ENCODE data around the gene DHX30.
A peak's percentile ranks its signal among the peaks of the same experiment; 100 is the strongest.
"Not testable (repeated sequence)": the region's sequence is repeated elsewhere in the genome, so short reads cannot be mapped to it uniquely, and the experiment has no call there.

The DHX30 gene

DNA sequence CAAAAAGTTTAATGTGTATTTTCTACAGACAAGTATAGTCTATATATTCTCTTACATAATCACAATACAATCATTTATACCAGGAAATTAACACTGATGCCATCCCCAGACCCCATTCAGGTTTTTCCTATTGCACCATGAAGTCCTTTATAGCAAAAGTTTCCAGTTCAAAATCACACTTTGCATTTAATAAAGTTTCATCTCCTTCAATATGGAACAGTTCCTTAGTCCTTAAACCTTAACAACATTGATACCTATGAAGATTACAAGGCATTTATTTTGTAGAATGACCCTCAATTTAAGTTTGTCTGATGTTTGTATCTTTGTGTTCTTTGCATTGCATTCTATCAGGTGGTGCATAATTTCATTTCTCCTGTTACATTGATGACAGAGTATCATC, 19.3 kb upstream of the DHX30 start:
- FAIRE-seq (no peak), DNase-seq (ENCODE audit: insufficient read length, low spot score) (no peak)
- no peak for TF ChIP-seq POLR2A (IDR thresholded peaks at IDR 0.05; ENCODE audit: low read depth, low read length)

DNA sequence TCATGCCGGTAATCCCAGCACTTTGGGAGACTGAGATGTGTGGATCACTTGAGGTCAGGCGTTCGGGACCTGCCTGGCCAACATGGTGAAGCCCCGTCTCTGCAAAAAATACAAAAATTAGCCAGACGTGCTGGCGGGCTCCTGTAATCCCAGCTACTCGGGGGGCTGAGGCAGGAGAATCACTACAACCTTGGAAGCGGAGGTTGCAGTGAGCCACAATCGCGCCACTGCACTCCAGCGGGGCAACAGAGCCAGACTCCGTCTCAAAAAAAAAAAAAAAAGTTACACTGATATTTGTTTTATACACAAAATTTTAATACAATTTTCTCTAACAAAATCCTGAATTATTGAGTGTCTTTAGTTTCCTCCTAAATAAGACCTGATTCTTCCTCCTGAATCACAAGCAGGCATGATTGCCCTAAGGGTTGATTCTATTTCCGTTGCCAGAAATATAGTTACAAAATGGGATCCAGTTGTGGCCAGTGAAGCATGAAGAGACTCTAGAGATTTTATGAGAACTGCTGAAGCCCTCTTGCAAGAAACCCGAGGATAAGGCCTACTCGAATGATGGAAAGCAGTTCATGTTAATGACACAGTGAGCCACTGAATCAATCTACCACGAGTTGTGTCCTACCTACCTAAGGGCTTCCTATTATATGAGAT, 11.6 kb upstream of the DHX30 start:
- no peak for FAIRE-seq
- no peak for TF ChIP-seq POLR2A (IDR thresholded peaks at IDR 0.05; ENCODE audit: low read depth, low read length)

DNA sequence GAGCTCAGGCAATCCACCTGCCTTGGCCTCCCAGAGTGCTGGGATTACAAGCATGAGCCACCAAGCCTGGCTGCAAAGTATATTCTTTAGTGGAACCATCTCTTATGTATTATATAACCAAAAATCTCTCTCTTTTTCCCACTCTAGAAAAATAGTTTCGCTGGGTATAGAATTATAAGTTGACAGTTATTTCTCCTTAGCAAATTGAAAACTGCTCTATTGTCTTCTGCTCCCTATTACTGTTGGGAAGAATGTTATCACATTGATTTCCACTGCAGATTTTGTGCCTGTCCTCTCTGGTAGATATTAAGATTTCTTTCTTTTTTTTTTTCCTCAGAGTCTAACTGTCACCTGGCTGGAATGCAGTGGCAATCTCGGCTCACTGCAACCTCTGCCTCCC, 10.2 kb upstream of the DHX30 start:
- no peak for DNase-seq (ENCODE audit: insufficient read length, low spot score)
- TF ChIP-seq POLR2A (IDR thresholded peaks at IDR 0.05; ENCODE audit: low read depth, low read length), result no peak
- FAIRE-seq, result no peak

More for the DNA sequence above, 11.6 kb upstream of the DHX30 start:
- no peak for DNase-seq (ENCODE audit: insufficient read length, low spot score)

DNA sequence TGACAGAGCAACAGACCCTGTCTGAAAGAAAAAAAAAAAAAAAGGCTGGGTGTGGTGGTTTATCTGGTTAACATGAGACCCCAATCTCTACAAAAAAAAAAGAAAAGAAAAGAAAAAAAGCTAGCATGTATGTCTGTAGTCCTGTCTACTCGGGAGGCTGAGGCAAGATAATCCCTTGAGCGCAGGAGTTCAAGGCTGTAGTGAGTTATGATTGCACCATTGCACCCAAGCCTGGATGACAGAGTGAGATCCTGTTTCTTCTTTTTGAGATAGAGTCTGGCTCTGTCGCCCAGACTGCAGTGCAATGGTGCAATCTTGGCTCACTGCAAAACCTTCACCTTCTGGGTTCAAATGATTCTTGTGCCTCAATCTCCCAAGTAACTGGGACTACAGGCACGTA, 8.4 kb upstream of the DHX30 start:
- FAIRE-seq (no peak), DNase-seq (ENCODE audit: insufficient read length, low spot score) (no peak)
- TF ChIP-seq POLR2A (IDR thresholded peaks at IDR 0.05; ENCODE audit: low read depth, low read length), result no peak

DNA sequence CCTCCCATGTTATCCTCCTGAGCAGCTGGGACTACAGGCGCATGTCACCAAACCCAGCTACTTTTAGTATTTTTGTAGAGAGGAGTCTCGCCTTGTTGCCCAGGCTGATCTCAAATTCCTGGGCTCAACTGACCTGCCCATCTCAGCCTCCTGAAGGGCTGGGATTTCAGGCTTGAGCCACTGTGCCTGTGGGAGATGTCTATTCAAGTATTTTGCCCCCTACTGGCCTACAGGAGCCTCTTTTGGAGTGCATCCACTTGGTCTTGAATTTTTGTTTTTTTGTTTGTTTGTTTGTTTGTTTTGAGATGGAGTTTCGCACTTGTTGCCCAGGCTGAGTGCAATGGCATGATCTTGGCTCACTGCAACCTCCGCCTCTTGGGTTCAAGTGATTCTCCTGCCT, 3.2 kb upstream of the DHX30 start:
- DNase-seq (ENCODE audit: insufficient read length, low spot score), result no peak
- no peak for TF ChIP-seq POLR2A (IDR thresholded peaks at IDR 0.05; ENCODE audit: low read depth, low read length)
- FAIRE-seq, result no peak

DNA sequence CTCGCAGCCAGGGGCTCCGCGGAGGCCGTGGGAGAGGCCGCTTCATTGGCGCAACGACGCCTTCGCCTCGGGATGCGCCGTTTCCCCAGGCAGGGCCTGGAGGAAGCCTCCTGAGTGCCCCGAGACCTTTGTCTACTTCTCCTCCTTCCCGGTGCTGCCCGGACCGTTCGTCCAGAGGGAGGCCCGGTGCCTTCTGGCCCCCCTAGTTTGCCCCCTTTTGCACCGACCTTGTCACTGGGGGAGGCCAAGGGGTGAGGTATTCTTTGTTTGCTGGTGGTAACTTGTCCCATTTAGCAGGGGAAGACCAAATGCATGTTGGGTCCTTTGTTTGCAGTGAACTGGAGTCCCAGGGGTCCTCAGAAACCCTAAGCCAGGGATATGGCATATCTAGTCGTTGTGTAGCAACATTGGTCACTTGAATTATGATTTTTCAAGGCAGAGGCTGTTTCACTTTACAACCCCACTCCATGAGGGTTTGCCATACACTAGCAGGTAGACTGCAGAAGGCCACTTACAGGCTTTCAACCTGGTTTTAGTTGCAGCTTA, 615 bp downstream of the DHX30 start:
- FAIRE-seq (no peak), DNase-seq (ENCODE audit: insufficient read length, low spot score) (no peak)
- peak; percentile 37; the same call in 1 of the 2 replicates for TF ChIP-seq POLR2A (IDR thresholded peaks at IDR 0.05; ENCODE audit: low read depth, low read length)

DNA sequence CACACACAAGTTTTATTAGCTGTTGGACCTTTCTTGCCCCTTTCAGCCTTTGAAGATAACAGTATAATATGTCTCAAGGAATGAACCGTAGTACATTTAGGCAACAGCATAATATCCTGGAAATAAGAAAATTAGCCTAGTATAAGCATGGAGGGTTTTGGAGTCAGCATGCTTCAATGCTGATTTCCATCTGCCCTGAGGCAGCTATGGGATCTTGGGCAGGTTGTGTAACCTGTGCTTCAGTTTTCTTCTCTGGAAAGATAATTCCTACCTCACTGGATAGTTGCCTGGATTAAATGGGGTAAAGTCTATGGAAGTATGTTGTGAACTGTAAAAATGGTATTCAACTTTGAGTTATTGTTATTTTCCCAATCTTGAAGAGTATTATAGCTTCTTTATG, 1.6 kb downstream of the DHX30 start:
- TF ChIP-seq POLR2A (IDR thresholded peaks at IDR 0.05; ENCODE audit: low read depth, low read length), result no peak
- FAIRE-seq, result no peak

DNA sequence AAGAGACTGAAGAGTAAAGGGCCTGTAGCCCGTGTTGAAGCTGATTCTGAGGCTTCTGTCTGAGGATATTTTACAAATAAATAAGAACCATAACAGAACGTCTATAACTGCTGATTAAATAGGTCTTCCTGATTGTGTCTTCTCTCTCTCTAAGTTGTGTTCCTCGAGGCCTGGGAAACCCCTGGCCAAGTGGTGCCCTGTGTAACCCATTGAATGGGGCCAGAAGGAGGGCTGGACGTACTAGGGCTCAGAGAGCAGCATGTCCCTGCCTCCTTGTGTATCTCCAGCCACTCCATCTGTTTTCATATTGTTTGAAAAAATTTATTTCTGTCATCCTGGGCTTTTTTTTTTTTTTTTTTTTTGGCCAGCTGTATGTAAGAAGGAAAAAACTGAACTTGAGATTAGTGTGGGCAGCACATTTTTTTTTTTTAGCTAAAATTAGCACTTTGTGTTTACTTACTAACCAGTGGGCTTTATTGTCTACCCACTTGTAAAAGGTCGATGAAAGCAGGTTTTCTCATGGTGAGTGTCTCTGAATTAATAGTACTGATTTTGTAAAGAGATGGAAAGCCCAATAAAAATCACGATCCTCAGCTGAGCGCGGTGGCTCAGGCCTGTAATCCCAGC, 10.7 kb downstream of the DHX30 start:
- no peak for FAIRE-seq
- DNase-seq (ENCODE audit: insufficient read length, low spot score), result no peak
- TF ChIP-seq POLR2A (IDR thresholded peaks at IDR 0.05; ENCODE audit: low read depth, low read length), result no peak

More for the DNA sequence above, 1.6 kb downstream of the DHX30 start:
- no peak for DNase-seq (ENCODE audit: insufficient read length, low spot score)

DNA sequence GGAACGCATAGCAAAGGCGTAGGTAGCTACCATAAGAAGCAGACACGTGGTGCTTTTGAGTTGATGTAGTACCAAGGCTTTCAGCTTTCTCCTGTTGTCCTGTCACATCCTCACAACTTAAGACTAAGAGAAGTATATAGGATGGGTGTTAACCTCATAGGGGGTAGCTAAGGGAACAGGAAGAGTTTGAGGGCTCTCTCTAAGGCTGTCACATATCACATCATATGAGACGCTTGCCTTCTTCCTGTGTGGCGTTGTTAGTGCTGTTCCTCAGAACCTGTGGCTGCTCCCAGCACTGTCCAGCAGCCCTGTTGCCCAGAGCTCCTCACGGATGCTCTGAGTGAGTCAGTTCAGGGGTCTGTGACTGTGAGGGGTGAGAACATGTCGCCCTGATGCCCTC, 14.7 kb downstream of the DHX30 start:
- FAIRE-seq (no peak), DNase-seq (ENCODE audit: insufficient read length, low spot score) (no peak)
- no peak for TF ChIP-seq POLR2A (IDR thresholded peaks at IDR 0.05; ENCODE audit: low read depth, low read length)

DNA sequence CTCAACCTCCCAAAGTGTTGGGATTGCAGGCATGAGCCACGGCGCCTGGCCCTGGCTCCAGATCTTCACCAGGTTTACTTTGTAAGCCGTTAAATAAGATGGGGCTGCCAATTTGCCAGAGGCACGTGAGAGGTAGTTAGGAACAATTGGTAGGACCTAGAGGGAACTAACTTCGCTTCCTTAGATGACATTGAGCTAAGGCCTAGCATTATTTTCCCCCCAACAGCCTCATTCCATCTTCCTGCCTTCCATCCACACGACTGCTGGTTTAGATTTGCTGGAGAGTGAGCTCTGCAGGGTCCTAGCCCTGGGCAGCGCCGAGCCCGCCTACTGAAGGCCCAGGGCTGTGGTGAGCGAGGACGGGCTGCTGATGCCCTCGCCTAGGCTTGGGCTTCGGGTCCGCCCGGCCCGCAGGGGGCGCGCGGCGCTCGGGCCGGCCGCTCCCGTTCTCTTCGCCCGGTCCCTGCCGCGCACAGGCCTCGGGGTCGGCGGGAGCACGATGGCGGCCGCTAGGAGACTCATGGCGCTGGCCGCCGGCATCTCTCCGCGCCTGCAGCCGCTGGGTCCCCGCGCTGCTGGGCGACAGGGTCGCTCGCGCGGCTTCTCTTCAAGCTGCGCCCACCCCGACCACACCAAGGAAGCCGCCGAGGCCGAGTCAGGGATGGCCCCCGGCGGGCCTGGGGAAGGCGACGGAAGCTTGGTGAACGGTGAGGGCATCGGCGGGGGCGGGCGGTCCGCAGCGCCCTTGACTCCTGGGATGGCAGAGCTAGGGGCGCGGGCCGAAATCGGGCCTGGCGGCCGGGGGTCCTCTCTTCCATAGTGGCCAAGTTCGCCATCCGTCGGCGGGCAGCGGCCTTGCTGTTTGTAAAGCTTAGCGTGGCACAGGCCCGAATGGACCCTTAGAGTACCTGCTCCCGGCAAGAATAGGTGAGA, 21.9 kb downstream of the DHX30 start:
- FAIRE-seq, result no peak
- peak; percentile 95 for DNase-seq (ENCODE audit: insufficient read length, low spot score)
- TF ChIP-seq POLR2A (IDR thresholded peaks at IDR 0.05; ENCODE audit: low read depth, low read length), result peak; percentile 66

DNA sequence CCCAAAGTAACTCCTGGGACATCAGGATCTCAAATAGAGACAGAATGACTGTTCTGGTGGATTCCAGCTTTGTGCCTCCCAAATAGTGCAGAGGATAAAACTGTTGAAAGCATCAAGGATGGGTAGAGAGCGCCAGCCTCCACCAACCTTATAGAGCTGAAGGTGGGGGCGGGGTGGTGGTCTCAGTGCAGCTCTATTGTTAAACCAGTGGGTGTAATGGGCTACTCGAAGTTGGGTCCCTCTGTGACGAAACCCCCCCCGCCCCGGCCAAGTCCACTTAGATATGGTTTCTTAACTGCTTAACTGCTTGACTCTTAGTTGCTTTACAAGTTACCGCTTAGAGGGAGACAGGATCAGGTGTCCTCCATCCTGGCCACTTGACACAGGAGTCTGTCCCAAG, 22.7 kb downstream of the DHX30 start:
- DNase-seq (ENCODE audit: insufficient read length, low spot score) (no peak), FAIRE-seq (no peak)
- TF ChIP-seq POLR2A (IDR thresholded peaks at IDR 0.05; ENCODE audit: low read depth, low read length), result no peak

DNA sequence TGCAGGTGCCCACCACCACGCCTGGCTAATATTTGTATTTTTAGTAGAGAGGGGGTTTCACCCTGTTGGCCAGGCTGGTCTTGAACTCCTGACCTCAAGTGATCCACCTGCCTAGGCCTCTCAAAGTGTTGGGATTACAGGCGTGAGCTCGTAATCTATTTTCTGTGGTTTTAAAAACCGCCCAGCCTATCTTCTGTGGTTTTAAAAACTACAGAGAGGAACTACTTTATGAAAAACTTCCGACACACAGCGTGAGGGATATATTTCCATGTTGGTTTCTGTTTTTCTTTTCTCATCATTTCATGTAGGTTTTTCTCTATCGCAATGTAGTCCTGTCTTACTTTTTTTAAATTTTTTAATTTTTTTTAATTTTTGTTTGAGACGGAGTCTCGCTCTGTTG, 26.5 kb downstream of the DHX30 start:
- DNase-seq (ENCODE audit: insufficient read length, low spot score); FAIRE-seq: not testable (repeated sequence)

DNA sequence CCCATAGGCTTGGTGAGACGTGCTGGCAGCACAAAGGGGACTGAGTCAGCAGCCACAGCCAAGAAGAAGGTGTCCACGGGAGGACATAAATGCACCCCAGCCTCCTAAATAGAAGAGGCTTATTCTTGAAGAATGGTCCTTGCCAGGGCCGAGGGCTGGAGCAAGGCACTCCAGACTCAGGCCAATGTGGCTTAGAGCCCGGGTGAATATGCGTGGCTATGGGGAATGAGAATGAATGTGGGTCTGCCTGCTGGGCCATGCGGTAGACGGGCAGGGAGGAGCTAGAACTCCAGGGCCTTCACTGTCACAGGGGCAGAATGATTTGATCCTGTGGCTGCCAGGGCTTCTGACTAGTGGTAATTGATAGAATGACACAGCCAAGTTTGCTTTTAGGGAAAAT, 34.0 kb downstream of the DHX30 start:
- no peak for FAIRE-seq
- no peak for TF ChIP-seq POLR2A (IDR thresholded peaks at IDR 0.05; ENCODE audit: low read depth, low read length)
- DNase-seq (ENCODE audit: insufficient read length, low spot score), result no peak

DNA sequence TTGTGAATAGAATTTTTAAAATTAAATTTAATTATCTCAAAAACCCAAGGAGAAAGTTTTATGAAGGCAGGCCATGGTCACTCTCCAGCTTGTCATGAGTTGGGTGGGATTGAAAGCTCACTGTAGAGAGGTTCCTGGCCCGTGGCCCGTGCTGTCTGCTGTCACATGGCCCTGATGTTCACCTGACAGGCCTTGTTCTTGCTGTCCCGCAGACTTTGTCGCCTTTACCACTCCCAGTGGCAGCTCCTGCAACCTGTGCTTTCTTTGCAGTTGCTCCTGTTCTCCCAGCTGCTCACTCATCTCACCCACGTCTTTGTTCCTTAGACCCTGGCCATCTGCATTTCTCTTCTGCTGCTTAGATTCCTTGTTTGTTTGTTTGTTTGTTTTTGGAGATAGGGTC, 35.6 kb downstream of the DHX30 start:
- no peak for FAIRE-seq
- DNase-seq (ENCODE audit: insufficient read length, low spot score), result no peak
- no peak for TF ChIP-seq POLR2A (IDR thresholded peaks at IDR 0.05; ENCODE audit: low read depth, low read length)
